Measurements from ENCODE around the gene DDX25.

The DDX25 gene

DNA sequence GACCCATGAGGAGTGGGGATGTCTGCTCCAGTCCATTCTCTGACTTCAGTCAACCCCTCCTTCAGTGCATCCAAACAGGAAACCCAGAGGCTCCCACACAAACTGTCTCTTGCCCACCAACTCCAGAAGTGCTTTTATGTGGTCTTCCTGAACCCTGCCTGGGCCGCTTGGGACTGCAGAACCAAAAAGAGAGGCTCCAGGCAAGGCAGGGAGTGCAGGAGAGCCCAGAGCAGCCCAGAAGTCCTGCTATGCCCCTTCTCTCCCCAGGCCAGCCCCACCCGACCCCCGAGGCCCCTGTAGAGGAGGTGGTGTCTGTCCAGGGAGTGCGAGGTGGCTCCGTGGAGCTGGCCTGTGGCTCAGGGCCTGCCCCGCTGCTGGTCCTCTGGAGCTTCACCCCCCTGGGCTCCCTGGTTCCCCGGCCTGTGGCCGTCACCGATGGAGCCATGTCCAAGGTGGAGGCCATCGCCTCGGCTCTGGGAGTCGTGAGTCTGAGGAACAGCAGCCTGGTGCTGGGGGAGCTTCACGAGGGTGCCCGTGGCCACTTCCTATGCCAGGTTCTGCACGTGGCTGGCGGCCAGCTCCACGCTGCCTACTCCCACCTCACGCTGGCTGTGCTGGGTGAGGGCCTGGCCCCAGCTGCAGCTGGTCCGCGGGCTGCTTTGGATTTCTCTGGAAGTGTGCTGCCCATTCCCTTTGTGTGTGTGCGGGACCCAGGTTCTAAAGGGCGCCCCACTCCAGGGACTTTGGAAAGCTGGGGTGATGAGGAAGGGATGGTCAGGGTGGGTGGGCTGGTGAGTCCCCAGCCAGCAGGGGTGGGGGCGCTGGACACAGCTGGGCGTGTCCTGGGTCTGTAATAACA, 43.3 kb downstream of the DDX25 start:
- Histone ChIP-seq H2BK15ac (replicated peaks; ENCODE audit: low read depth) (no peak overlapping the region), H3K23ac (ENCODE audit: low read length) (no peak overlapping the region), H3K4me3 (ENCODE audit: low read length) (no peak overlapping the region), H4K8ac (ENCODE audit: low read depth, low read length) (no peak overlapping the region), H2AK5ac (ENCODE audit: low read length) (no peak overlapping the region), H3K4ac (ENCODE audit: low read depth, low read length) (no peak overlapping the region), H3K56ac (ENCODE audit: low read length) (no peak overlapping the region), H3K27ac (ENCODE audit: low read depth, low read length) (no peak overlapping the region), H2BK5ac (ENCODE audit: low read length) (no peak overlapping the region), H3K4me1 (ENCODE audit: control insufficient read depth, low read depth, low read length) (no peaks in the 10 kb centered on the region), H3K79me1 (ENCODE audit: low read length) (no peaks in the 10 kb centered on the region), H2BK120ac (ENCODE audit: low read depth, low read length) (no peak overlapping the region), H3K4me2 (ENCODE audit: low read length) (no peak overlapping the region), H3K18ac (ENCODE audit: low read length) (no peak overlapping the region), H3K36me3 (ENCODE audit: control insufficient read depth, insufficient read depth, low read length) (no peaks in the 10 kb centered on the region), H3K27me3 (ENCODE audit: insufficient read depth, low read length, poor library complexity) (no peaks in the 10 kb centered on the region), H3K79me2 (ENCODE audit: control insufficient read depth, insufficient read depth, low read length) (no peaks in the 10 kb centered on the region), H3K9ac (ENCODE audit: low read length) (no peak overlapping the region), H4K5ac (ENCODE audit: low read length) (no peak overlapping the region)
- DNase-seq: no peak
- WGBS (ENCODE audit: extremely low coverage, insufficient coverage, low lambda C conversion rate): no CpG with 5 or more reads among the region's 24 CpGs

DNA sequence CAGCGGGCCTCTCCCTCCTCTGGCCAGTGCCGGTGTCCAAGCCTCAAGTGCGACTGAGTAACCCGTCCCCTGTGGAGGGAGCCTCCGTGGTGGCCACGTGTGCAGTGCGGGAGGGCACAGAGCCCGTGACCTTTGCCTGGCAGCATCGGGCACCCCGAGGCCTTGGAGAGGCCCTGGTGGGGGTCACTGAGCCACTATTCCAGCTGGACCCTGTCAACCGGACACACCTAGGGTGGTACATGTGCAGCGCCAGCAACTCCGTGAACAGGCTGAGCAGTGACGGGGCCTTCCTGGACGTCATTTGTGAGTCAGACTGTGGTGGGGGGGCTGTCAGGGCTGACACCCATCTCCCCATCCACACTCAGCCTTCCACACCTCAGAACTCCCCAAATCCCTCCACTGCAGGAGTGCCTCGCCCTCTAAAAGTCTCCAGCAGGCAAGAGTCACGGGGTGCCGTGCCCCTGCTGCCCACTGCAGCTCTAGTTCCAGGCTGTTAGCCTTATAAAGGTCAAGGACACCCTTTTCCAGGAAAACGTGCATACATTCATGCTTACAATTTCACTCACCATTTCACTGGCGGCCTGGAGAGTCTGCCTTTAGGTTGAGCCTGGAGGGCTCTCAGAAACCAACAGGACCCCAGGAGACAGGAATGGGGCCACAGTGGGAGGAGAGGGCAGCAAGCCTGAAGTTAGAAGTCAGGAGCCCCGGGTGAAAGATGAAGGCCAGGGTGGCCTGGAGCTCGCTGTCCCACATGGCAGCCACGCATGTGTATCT, 44.2 kb downstream of the DDX25 start:
- Histone ChIP-seq H3K27me3 (ENCODE audit: insufficient read depth, low read length, poor library complexity) (no peaks in the 10 kb centered on the region), H4K5ac (ENCODE audit: low read length) (no peak overlapping the region), H3K4me2 (ENCODE audit: low read length) (no peak overlapping the region), H3K23ac (ENCODE audit: low read length) (no peak overlapping the region), H3K9ac (ENCODE audit: low read length) (no peak overlapping the region), H3K27ac (ENCODE audit: low read depth, low read length) (no peak overlapping the region), H3K4me1 (ENCODE audit: control insufficient read depth, low read depth, low read length) (no peaks in the 10 kb centered on the region), H2BK120ac (ENCODE audit: low read depth, low read length) (no peak overlapping the region), H2BK5ac (ENCODE audit: low read length) (no peak overlapping the region), H3K4ac (ENCODE audit: low read depth, low read length) (no peak overlapping the region), H3K79me2 (ENCODE audit: control insufficient read depth, insufficient read depth, low read length) (no peaks in the 10 kb centered on the region), H3K18ac (ENCODE audit: low read length) (no peak overlapping the region), H3K36me3 (ENCODE audit: control insufficient read depth, insufficient read depth, low read length) (no peaks in the 10 kb centered on the region), H2AK5ac (ENCODE audit: low read length) (no peak overlapping the region), H4K8ac (ENCODE audit: low read depth, low read length) (no peak overlapping the region), H2BK15ac (replicated peaks; ENCODE audit: low read depth) (no peak overlapping the region), H3K56ac (ENCODE audit: low read length) (no peak overlapping the region), H3K4me3 (ENCODE audit: low read length) (no peak overlapping the region), H3K79me1 (ENCODE audit: low read length) (no peaks in the 10 kb centered on the region)
- DNase-seq: no peak
- WGBS (ENCODE audit: extremely low coverage, insufficient coverage, low lambda C conversion rate): no CpG with 5 or more reads among the region's 23 CpGs

DNA sequence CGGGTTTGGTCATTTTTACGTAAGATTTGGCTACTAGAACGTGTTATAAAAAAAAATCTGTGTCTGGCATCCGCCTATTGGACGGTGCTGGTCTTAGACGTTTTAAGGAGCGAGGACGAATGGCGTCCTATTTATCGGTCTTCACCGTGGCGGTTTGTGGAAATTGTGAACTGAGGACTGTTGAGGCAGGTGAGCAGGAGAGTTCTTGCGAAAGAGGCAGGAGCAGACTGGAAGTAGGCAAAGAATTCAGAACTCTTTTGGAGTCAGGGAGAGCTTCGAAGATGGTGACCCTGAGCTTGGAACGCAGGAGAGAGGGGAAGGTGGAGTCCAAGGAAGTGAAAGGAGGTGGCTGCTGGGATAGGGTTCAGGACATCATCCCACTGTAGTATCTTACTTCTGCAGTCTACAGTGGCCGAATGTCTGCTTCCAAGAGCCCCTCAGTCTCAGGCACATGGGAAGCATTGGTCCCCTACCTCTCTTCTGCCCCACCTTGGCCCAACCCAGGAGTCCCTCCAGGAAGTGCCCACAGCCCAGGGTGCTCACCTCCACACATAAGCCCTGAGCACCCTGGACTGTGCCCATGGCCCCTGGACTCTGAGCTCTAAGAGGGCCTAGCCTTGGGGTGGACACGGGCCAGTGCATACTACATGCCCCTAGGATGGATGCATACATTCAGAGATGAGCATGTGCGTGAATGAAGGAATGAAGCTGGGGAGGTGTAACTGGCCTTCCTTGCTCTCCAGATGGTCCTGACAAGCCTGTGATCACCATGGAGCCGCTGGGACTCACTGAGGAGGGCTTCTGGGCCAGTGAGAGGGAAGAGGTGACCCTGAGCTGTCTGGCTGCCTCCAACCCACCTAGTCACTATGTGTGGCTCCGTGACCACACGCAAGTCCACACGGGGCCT, 45.2 kb downstream of the DDX25 start:
- no peak overlapping the region for H3K18ac ChIP-seq (ENCODE audit: low read length)
- no peaks in the 10 kb centered on the region for H3K79me2 ChIP-seq (ENCODE audit: control insufficient read depth, insufficient read depth, low read length)
- no peak overlapping the region for H2BK15ac ChIP-seq (replicated peaks; ENCODE audit: low read depth)
- H2AK5ac ChIP-seq (ENCODE audit: low read length): no peak overlapping the region
- no peak overlapping the region for H3K9ac ChIP-seq (ENCODE audit: low read length)
- no peak overlapping the region for H3K4me2 ChIP-seq (ENCODE audit: low read length)
- no peaks in the 10 kb centered on the region for H3K79me1 ChIP-seq (ENCODE audit: low read length)
- H4K8ac ChIP-seq (ENCODE audit: low read depth, low read length): no peak overlapping the region
- H3K4me1 ChIP-seq (ENCODE audit: control insufficient read depth, low read depth, low read length): no peaks in the 10 kb centered on the region
- no peak overlapping the region for H2BK5ac ChIP-seq (ENCODE audit: low read length)
- no peaks in the 10 kb centered on the region for H3K27me3 ChIP-seq (ENCODE audit: insufficient read depth, low read length, poor library complexity)
- H3K23ac ChIP-seq (ENCODE audit: low read length): no peak overlapping the region
- H2BK120ac ChIP-seq (ENCODE audit: low read depth, low read length): no peak overlapping the region
- no CpG with 5 or more reads among the region's 22 CpGs for WGBS (ENCODE audit: extremely low coverage, insufficient coverage, low lambda C conversion rate)
- H3K27ac ChIP-seq (ENCODE audit: low read depth, low read length): no peak overlapping the region
- H4K5ac ChIP-seq (ENCODE audit: low read length): no peak overlapping the region
- no peak overlapping the region for H3K56ac ChIP-seq (ENCODE audit: low read length)
- DNase-seq: no peak
- no peak overlapping the region for H3K4ac ChIP-seq (ENCODE audit: low read depth, low read length)
- H3K36me3 ChIP-seq (ENCODE audit: control insufficient read depth, insufficient read depth, low read length): no peaks in the 10 kb centered on the region
- H3K4me3 ChIP-seq (ENCODE audit: low read length): no peak overlapping the region

DNA sequence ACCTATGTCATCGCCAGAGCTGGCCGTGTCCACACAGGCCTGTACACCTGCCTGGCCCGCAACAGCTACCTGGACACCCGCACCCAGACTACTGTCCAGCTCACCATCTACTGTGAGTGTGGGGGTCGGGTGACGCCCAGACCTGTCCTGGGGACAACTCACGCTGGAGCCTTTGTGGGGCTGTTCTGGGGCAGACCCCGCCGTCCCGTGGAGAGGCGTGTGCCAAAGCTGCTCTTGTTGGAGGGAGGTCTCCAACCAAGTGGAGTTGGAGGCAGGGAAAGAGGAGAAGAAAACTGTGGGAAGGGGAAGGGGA, 45.8 kb downstream of the DDX25 start:
- Histone ChIP-seq H2BK120ac (ENCODE audit: low read depth, low read length) (no peak overlapping the region), H3K4me2 (ENCODE audit: low read length) (no peak overlapping the region), H3K18ac (ENCODE audit: low read length) (no peak overlapping the region), H4K8ac (ENCODE audit: low read depth, low read length) (no peak overlapping the region), H3K27me3 (ENCODE audit: insufficient read depth, low read length, poor library complexity) (no peaks in the 10 kb centered on the region), H3K36me3 (ENCODE audit: control insufficient read depth, insufficient read depth, low read length) (no peaks in the 10 kb centered on the region), H3K79me2 (ENCODE audit: control insufficient read depth, insufficient read depth, low read length) (no peaks in the 10 kb centered on the region), H3K4ac (ENCODE audit: low read depth, low read length) (no peak overlapping the region), H2BK5ac (ENCODE audit: low read length) (no peak overlapping the region), H2BK15ac (replicated peaks; ENCODE audit: low read depth) (no peak overlapping the region), H3K9ac (ENCODE audit: low read length) (no peak overlapping the region), H4K5ac (ENCODE audit: low read length) (no peak overlapping the region), H3K27ac (ENCODE audit: low read depth, low read length) (no peak overlapping the region), H3K56ac (ENCODE audit: low read length) (no peak overlapping the region), H3K4me1 (ENCODE audit: control insufficient read depth, low read depth, low read length) (no peaks in the 10 kb centered on the region), H3K79me1 (ENCODE audit: low read length) (no peaks in the 10 kb centered on the region), H2AK5ac (ENCODE audit: low read length) (no peak overlapping the region), H3K4me3 (ENCODE audit: low read length) (no peak overlapping the region), H3K23ac (ENCODE audit: low read length) (no peak overlapping the region)
- no CpG with 5 or more reads among the region's 11 CpGs for WGBS (ENCODE audit: extremely low coverage, insufficient coverage, low lambda C conversion rate)
- no peak for DNase-seq

DNA sequence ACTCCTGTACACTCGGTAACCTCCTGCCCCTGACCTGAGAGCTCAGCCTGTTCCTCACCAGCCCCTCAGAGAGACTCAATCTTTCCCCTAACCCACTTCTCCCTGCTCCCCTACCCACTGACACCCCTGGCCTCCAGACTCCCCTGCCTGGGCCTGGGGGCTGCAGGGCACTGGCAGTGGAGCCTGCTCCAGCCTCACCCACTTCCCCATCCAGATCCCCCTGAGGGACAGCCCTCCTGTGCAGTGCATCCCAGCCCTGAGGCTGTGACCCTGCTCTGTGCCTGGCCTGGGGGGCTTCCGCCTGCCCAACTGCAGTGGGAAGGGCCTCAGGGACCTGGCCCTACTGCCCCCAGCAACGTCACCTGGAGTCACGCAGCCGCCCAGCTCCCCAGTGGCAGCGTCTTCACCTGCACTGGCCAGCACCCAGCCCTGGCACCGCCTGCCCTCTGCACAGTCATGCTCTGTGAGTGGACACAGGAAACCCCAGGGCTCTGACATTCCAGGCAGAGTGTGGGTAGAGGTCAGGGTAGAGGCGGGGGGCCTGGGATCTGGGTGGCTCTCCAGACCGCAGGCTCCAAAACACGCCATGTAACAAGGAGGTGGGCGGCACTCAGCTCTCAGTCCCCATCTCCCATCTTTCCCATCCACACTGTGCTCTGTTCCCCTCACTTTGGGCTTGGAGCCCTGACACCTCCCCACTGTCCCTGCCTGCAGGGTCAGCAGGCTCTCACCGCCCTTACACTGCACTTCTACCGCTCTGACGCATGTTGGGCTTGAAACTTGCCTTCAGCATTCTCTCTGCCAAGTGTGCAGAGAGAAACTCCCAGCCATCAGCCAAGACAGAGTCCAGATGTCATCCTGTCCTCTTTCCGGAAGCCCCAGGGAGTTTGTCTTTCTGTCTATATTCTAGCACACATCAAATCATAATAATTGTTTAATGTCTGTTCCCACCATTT, 46.7 kb downstream of the DDX25 start:
- no peak overlapping the region for H3K27ac ChIP-seq (ENCODE audit: low read depth, low read length)
- no peak overlapping the region for H3K4ac ChIP-seq (ENCODE audit: low read depth, low read length)
- no peak overlapping the region for H3K56ac ChIP-seq (ENCODE audit: low read length)
- no peaks in the 10 kb centered on the region for H3K4me1 ChIP-seq (ENCODE audit: control insufficient read depth, low read depth, low read length)
- no CpG with 5 or more reads among the region's 15 CpGs for WGBS (ENCODE audit: extremely low coverage, insufficient coverage, low lambda C conversion rate)
- DNase-seq: no peak
- no peak overlapping the region for H3K18ac ChIP-seq (ENCODE audit: low read length)
- H3K4me2 ChIP-seq (ENCODE audit: low read length): no peak overlapping the region
- no peak overlapping the region for H4K5ac ChIP-seq (ENCODE audit: low read length)
- no peaks in the 10 kb centered on the region for H3K27me3 ChIP-seq (ENCODE audit: insufficient read depth, low read length, poor library complexity)
- no peaks in the 10 kb centered on the region for H3K79me1 ChIP-seq (ENCODE audit: low read length)
- H3K79me2 ChIP-seq (ENCODE audit: control insufficient read depth, insufficient read depth, low read length): no peaks in the 10 kb centered on the region
- no peak overlapping the region for H2AK5ac ChIP-seq (ENCODE audit: low read length)
- no peak overlapping the region for H2BK15ac ChIP-seq (replicated peaks; ENCODE audit: low read depth)
- H3K23ac ChIP-seq (ENCODE audit: low read length): no peak overlapping the region
- no peaks in the 10 kb centered on the region for H3K36me3 ChIP-seq (ENCODE audit: control insufficient read depth, insufficient read depth, low read length)
- no peak overlapping the region for H2BK120ac ChIP-seq (ENCODE audit: low read depth, low read length)
- H3K9ac ChIP-seq (ENCODE audit: low read length): no peak overlapping the region
- H4K8ac ChIP-seq (ENCODE audit: low read depth, low read length): no peak overlapping the region
- H2BK5ac ChIP-seq (ENCODE audit: low read length): no peak overlapping the region
- H3K4me3 ChIP-seq (ENCODE audit: low read length): no peak overlapping the region

Measured in mesendoderm (in vitro differentiated cells).